HG02885 (cell line): ENCODE data around the gene STYXL1.

Experiments
- ATAC-seq: cut with Tn5 transposase; IDR thresholded peaks from one replicate; pipeline ENCODE4 v1.9.1; 2021; ENCODE audit warnings: mild to moderate bottlenecking; ENCODE audit not compliant: unreplicated experiment, poor library complexity

STYXL1 gene

GRCh38 chr7:75962607-75963380 lies 85.0 kb downstream of the STYXL1 start:
- no peak for ATAC-seq

- no peak for ATAC-seq
These were observed 86.6 kb downstream of the STYXL1 start for GRCh38 chr7:75961218-75961617.

GRCh38 chr7:75960372-75960771 lies 87.4 kb downstream of the STYXL1 start:
- no peak for ATAC-seq

- no peak for ATAC-seq
These were observed 88.8 kb downstream of the STYXL1 start for GRCh38 chr7:75958802-75959543.

GRCh38 chr7:75957021-75957736 lies 90.6 kb downstream of the STYXL1 start:
- no peak for ATAC-seq

GRCh38 chr7:75955331-75955955 lies 92.4 kb downstream of the STYXL1 start:
- no peak for ATAC-seq

GRCh38 chr7:75953931-75954330 lies 93.9 kb downstream of the STYXL1 start:
- no peak for ATAC-seq

GRCh38 chr7:75953431-75953830 lies 94.4 kb downstream of the STYXL1 start:
- no peak for ATAC-seq

- no peak for ATAC-seq
These were observed 96.3 kb downstream of the STYXL1 start for GRCh38 chr7:75951506-75951905.

GRCh38 chr7:75950111-75950681 lies 97.6 kb downstream of the STYXL1 start:
- ATAC-seq = no peak

- ATAC-seq = no peak
These were observed 99.6 kb downstream of the STYXL1 start for GRCh38 chr7:75948179-75948578.
